Fibroblast of pulmonary artery (primary cell): ENCODE data around the gene OTUD3.
"Not testable (repeated sequence)": the region's sequence is repeated elsewhere in the genome, so short reads cannot be mapped to it uniquely, and the experiment has no call there.

ENCODE experiments used
- DNase-seq: peaks from one replicate; pipeline ENCODE4 v3.0.0-alpha.2; 2010; ENCODE audit warnings: low read depth
- H3K4me3 ChIP-seq: replicated peaks from 2 replicates; pipeline ENCODE4 v1.5.1; 2011; ENCODE audit warnings: low read depth, mild to moderate bottlenecking, control low read depth, low read length, moderate library complexity
- CTCF ChIP-seq: IDR thresholded peaks from 2 replicates; pipeline ENCODE4 v1.5.1; 2011; ENCODE audit warnings: mild to moderate bottlenecking, control low read depth, low read length, inconsistent platforms; ENCODE audit errors: missing control alignments

Gene OTUD3

DNA sequence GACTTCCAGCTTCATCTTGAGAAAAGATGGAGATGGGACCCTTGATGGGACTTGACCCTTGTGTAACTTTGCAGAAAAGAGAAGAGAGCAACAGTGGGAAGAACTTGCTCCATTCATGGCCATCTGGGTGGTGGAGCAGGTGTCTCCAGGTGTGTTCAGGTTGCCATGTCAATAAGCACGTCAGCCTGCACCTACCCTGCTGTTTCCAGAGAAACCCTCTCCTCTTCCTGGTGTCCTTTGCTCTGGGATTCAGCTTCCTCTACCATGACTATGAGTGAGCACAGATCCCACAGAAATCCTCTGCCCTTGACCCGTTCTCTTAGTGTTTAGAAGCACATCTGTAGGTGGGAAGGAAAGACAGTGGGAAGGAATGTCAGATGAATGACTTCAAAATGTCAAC, 21.8 kb upstream of the OTUD3 start:
- no peak overlapping the region for H3K4me3 ChIP-seq
- TF ChIP-seq CTCF: no peak
- no peak for DNase-seq

DNA sequence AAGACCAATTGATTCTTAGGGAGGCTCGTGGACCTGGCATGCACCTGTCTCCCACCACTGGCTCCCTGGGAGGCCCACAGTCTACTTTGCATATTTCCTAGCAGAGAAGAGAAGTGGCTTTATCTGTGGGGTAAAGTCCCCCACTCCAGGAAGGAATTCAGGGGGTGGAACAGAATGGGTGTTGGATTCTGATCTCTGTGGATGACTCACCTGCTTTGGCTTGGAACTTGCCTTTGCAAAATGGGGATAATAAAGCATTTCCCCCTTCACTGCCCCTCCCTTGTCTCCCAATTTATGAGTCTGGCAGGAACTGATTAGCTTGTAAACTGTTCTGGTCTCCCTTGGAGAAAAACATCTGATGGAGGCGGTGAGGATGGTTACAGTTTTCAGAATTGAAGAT, 21.2 kb upstream of the OTUD3 start:
- peak; percentile 19 for DNase-seq
- no peak overlapping the region for H3K4me3 ChIP-seq
- TF ChIP-seq CTCF: no peak

GRCh38 chr1:19861842-19862530, 20.2 kb upstream of the OTUD3 start:
- no peak for TF ChIP-seq CTCF
- H3K4me3 ChIP-seq: no peak overlapping the region
- DNase-seq: no peak

- no peak overlapping the region for H3K4me3 ChIP-seq
- no peak for DNase-seq
- TF ChIP-seq CTCF: no peak
Observed at GRCh38 chr1:19862944-19863343, 19.3 kb upstream of the OTUD3 start.

DNA sequence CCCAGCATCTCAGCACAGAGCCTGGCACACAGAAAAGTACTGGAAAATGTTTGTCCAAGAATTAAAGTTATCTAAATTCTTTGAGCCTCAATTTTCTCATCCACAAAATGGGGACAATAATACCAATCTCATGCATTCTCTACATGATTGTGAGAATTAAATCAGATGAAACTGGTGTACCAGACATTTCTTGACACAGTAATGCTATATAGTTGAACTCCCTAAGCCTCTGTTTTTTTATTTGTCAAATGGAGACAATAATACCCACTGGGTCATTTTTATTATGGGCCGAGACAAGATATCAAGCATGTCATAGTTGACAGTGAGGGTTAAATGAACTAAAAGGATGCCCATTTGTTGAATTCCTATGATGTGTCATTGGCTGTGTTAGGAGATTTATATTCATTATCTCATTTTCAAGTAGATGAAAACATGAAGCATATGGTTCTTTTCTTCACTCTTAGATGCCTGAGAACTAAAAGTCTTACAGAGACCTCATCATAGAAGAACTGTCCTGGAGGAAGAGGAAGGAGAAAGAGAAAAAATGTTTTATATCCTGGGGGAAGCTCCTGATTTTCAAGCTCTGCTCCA, 17.5 kb upstream of the OTUD3 start:
- no peak for DNase-seq
- no peak for TF ChIP-seq CTCF
- H3K4me3 ChIP-seq: no peak overlapping the region

DNA sequence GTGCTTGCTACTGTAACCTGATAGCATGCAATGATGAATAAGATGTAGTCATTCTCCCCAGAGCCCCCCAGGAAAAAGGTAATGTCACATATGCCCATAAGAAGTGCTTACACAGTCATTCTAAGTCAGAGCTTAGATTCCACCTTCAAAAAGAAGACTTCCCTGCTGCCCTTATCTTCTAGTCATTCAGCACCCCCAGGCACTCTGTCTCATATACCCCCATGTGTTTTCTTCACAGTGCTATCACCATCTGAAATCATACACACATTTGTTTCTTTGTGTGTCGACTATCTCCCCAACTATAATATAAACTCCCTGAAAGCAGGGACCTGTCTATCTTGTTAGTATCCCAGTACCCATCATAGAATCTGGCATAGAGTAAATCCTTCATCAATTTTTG, 16.2 kb upstream of the OTUD3 start:
- no peak for DNase-seq
- H3K4me3 ChIP-seq: no peak overlapping the region
- no peak for TF ChIP-seq CTCF

GRCh38 chr1:19866758-19867157, 15.4 kb upstream of the OTUD3 start:
- no peak for DNase-seq

DNA sequence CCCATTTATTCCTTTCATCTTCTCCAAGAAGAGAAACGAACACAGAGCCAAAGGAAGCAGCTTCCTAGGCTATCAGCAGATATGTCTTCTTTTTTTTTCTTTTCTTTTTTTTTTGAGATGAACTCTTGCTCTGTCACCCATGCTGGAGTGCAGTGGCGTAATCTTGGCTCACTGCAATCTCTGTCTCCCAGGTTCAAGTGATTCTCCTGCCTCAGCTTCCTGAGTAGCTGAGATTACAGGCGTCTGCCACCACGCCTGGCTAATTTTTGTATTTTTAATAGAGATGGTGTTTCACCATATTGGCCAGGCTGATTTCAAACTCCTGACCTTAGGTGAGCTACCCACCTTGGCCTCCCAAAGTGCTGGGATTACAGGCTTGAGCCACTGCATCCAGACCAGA, 13.6 kb upstream of the OTUD3 start:
- H3K4me3 ChIP-seq, DNase-seq: not testable (repeated sequence)

More at GRCh38 chr1:19866758-19867157, 15.4 kb upstream of the OTUD3 start:
- no peak for TF ChIP-seq CTCF
- no peak overlapping the region for H3K4me3 ChIP-seq

DNA sequence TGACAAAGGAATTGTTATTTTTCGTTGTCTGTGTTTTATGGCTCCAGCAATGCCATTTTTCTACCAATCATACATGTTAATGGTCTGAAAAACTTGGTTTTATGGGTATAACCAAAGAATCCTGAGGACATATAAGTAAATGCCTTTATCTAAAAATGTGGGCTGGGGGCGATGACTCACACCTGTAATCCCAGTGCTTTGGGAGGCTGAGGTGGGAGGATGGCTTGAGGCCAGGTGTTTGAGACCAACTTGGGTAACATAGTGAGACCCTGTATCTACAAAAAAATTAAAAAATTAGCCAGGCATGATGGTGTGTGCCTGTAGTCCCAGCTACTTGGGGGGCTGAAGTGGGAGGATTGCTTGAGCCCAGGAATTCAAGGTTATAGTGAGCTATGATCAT, 12.7 kb upstream of the OTUD3 start:
- not testable (repeated sequence) for DNase-seq, H3K4me3 ChIP-seq
